GM18498 (cell line): Measurements from ENCODE around the gene MCC.

Experiments used
- ATAC-seq: cut with Tn5 transposase; IDR thresholded peaks from one replicate; pipeline ENCODE4 v1.9.1; 2021; ENCODE audit warnings: mild to moderate bottlenecking, moderate library complexity; ENCODE audit not compliant: unreplicated experiment

Gene MCC

GRCh38 chr5:113487781-113488644 lies at the start of gene MCC:
Gene MCC, minus strand, starts transcription at chr5:113488453.
- ATAC-seq = peak; percentile 42

- ATAC-seq = no peak
Observed at GRCh38 chr5:113531481-113532159, 43.4 kb upstream of the MCC start.

- no peak for ATAC-seq
Observed at GRCh38 chr5:113527746-113528145, 39.5 kb upstream of the MCC start.

- no peak for ATAC-seq
Observed at GRCh38 chr5:113526421-113526820, 38.2 kb upstream of the MCC start.

- ATAC-seq = peak; percentile 75
Observed at GRCh38 chr5:113524927-113525326, 36.7 kb upstream of the MCC start.

GRCh38 chr5:113523168-113523567 lies 34.9 kb upstream of the MCC start:
- ATAC-seq = no peak

GRCh38 chr5:113520899-113521298 lies 32.6 kb upstream of the MCC start:
- ATAC-seq = no peak

- peak; percentile 60 for ATAC-seq
Observed at GRCh38 chr5:113520429-113520828, 32.2 kb upstream of the MCC start.

- no peak for ATAC-seq
Observed at GRCh38 chr5:113519412-113519811, 31.2 kb upstream of the MCC start.

- ATAC-seq = no peak
Observed at GRCh38 chr5:113518884-113519283, 30.6 kb upstream of the MCC start.

GRCh38 chr5:113514289-113514635 lies 26.0 kb upstream of the MCC start:
- no peak for ATAC-seq

GRCh38 chr5:113513384-113514288 lies 25.4 kb upstream of the MCC start, which contains the start of gene YTHDC2:
Gene YTHDC2, plus strand, starts transcription at chr5:113513694. Its CDS starts 202 bp downstream, at chr5:113513896.
- ATAC-seq = peak; percentile 98

GRCh38 chr5:113512341-113512740 lies 24.1 kb upstream of the MCC start:
- ATAC-seq = no peak

GRCh38 chr5:113510836-113511451 lies 22.7 kb upstream of the MCC start:
- peak; percentile 31 for ATAC-seq

GRCh38 chr5:113508756-113509155 lies 20.5 kb upstream of the MCC start:
- no peak for ATAC-seq

- no peak for ATAC-seq
Observed at GRCh38 chr5:113507601-113508000, 19.3 kb upstream of the MCC start.

- no peak for ATAC-seq
Observed at GRCh38 chr5:113505181-113505580, 16.9 kb upstream of the MCC start.

- ATAC-seq = no peak
Observed at GRCh38 chr5:113503146-113503545, 14.9 kb upstream of the MCC start.

- no peak for ATAC-seq
Observed at GRCh38 chr5:113502073-113502472, 13.8 kb upstream of the MCC start.

GRCh38 chr5:113495422-113495841 lies 7.2 kb upstream of the MCC start:
- no peak for ATAC-seq

GRCh38 chr5:113493446-113493845 lies 5.2 kb upstream of the MCC start:
- ATAC-seq = no peak
